Activated CD8-positive, alpha-beta memory T cell treated with anti-CD3 and anti-CD28 coated beads, Interleukin-2, amount 50 U/mL, for 48 hours (primary cell): ENCODE data around the gene PLA2G12B.

Experiments used
- DNase-seq: peaks from one replicate; pipeline ENCODE4 v3.0.0-alpha.2; 2020

The PLA2G12B gene

GRCh38 chr10:72888151-72888638, 66.4 kb downstream of the PLA2G12B start:
- DNase-seq: no peak

GRCh38 chr10:72887043-72887442, 67.6 kb downstream of the PLA2G12B start:
- no peak for DNase-seq

- no peak for DNase-seq
Measured at GRCh38 chr10:72886621-72887020, 68.0 kb downstream of the PLA2G12B start.

DNA sequence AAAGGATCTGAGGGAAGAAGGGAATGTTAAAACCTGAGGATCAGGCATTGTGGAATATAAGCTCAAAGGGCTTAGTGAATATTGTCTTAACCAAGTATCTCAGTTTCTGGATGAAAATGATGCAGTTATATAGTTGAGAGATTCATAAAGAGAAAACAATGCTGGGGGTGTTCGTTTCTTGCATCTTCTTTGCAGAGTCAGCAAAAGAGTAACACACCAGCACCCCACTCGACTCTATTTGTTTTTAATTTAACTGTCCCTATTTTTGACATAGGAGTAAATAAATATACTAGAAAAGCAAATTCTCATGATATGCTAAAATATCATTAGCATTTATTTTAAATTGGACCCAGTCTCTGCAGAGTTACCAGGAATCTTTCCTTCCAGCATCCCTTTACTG, 68.7 kb downstream of the PLA2G12B start:
- DNase-seq: no peak
